ENCODE results near the gene ARHGAP42. TPM values are rescaled to one million over a fixed set of nuclear protein-coding genes. Genes with fewer than 3 reads are reported as not detected.

ARHGAP42 gene, protein sequence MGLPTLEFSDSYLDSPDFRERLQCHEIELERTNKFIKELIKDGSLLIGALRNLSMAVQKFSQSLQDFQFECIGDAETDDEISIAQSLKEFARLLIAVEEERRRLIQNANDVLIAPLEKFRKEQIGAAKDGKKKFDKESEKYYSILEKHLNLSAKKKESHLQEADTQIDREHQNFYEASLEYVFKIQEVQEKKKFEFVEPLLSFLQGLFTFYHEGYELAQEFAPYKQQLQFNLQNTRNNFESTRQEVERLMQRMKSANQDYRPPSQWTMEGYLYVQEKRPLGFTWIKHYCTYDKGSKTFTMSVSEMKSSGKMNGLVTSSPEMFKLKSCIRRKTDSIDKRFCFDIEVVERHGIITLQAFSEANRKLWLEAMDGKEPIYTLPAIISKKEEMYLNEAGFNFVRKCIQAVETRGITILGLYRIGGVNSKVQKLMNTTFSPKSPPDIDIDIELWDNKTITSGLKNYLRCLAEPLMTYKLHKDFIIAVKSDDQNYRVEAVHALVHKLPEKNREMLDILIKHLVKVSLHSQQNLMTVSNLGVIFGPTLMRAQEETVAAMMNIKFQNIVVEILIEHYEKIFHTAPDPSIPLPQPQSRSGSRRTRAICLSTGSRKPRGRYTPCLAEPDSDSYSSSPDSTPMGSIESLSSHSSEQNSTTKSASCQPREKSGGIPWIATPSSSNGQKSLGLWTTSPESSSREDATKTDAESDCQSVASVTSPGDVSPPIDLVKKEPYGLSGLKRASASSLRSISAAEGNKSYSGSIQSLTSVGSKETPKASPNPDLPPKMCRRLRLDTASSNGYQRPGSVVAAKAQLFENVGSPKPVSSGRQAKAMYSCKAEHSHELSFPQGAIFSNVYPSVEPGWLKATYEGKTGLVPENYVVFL
- total RNA-seq (ENCODE audit: low replicate concordance) = 5.9 and 10.0 TPM in 2 replicates

DNA sequence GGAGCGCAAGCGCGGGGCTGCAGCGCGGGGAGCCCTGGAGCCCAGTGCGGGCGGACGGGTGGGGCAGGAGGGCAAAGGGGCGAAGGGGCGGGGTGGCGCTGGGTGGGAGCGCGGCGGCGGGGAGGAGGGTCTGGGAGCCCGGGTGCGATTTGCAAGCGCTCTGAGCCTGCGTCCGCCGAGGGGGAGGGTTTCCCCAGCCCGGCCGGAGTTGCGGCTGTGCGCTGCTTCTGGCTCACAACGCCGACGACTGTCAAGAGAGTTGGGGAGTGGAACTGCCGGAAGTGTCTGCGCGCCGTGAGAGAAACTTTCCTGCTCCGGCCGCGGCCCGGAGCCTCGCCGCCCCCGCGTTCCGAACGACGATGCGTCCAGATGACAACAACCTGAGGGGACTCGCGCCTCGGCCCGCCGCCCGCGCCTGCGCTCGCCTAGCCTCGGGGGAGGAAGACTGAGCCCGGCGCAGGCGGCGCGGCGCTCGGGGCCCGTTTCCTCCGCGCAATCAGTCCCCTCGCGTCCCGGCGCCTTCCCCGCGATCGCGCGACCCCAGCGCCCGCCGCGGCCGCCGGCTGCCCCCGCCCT, at the start of gene ARHGAP42:
Gene ARHGAP42 (plus strand): TSS at position 235 of the 576 bp plus-strand sequence. CDS start 391 bp downstream, outside the sequence.

Data from smooth muscle cell of the coronary artery (primary cell).